ENCODE results near the gene AARSD1. TPM values are rescaled to one million over a fixed set of nuclear protein-coding genes. Genes with fewer than 3 reads are reported as not detected.
"Not testable (repeated sequence)": the region's sequence is repeated elsewhere in the genome, so short reads cannot be mapped to it uniquely, and the experiment has no call there.

Gene AARSD1
- total RNA-seq, 2 experiments from 2014 or later, result 54.3 to 57.5 TPM

DNA sequence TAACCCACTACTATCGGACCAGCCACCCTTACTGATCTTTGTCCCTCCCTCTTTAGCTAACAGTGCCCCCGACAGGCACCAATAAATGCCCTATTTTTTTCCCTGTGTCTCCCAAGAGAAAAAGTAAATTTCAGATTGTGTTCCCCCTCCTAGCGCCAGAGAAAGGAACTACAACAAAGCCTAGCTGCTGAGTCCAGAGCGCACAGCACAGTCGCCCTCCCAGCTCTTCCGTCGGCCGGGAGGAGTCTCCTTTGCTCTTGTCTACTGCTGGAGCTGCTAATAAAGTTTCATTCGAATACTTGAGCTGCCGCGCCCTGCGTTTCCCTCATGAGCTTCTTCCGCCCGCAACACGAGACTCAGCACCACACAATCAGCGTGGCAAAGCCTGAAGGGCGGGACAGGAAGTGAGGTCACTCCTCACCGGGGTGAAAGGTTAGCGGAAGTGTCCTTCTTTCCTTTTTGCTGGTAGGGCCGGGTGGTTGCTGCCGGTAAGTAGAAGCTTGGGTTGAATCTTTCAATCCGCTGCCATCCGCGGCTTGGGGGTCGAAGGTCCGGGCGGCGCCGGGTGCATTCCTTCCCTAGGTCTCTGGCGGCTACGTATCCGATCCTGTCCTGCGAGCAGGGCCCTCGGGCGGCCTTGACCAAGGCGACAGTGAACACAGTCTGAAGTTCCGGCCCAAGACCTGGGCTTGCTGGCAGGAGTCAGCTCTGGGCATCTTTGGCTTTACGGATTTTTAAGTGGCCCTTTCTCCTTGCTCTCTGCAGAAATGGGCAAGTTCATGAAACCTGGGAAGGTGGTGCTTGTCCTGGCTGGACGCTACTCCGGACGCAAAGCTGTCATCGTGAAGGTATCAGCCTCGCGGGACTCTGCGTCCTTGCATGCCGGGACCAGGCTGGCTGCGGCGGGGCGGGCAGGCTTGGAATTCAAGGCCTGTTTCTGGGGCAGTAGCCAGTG is 34.0 kb upstream of the AARSD1 start, which contains the start of gene RPL27:
Gene RPL27 (plus strand): TSS at position 436 of the 955 bp plus-strand sequence. CDS start 332 bp downstream, at position 768.
- intact Hi-C loops (cut with micrococcal nuclease), result loop anchor here (10.0 kb wide), 1 partner anchor 153 kb away; the partner anchor contains the start of gene AOC2
- CTCF ChIA-PET, result interaction anchor here (0.6 to 2.6 kb wide), 29 partner anchors 9 to 420 kb away, joined by 3 to 21 read pairs (median 4); partner anchors contain the start of genes AARSD1, BECN1, IFI35 and PSMC3IP
- TF ChIP-seq, protein P1, sequence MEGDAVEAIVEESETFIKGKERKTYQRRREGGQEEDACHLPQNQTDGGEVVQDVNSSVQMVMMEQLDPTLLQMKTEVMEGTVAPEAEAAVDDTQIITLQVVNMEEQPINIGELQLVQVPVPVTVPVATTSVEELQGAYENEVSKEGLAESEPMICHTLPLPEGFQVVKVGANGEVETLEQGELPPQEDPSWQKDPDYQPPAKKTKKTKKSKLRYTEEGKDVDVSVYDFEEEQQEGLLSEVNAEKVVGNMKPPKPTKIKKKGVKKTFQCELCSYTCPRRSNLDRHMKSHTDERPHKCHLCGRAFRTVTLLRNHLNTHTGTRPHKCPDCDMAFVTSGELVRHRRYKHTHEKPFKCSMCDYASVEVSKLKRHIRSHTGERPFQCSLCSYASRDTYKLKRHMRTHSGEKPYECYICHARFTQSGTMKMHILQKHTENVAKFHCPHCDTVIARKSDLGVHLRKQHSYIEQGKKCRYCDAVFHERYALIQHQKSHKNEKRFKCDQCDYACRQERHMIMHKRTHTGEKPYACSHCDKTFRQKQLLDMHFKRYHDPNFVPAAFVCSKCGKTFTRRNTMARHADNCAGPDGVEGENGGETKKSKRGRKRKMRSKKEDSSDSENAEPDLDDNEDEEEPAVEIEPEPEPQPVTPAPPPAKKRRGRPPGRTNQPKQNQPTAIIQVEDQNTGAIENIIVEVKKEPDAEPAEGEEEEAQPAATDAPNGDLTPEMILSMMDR (IDR thresholded peaks at IDR 0.05), result peak; percentile 85
- Mint-ChIP-seq H3K36me3 (ENCODE audit: low read depth) (peaks cover 47% of the 10 kb centered on the region), H3K27me3 (no peaks in the 10 kb centered on the region), H3K27ac (peak within 1 kb of the TSS; percentile 99), H3K4me3 (peak within 1 kb of the TSS; percentile 96), H3K4me1 (ENCODE audit: low read depth) (peaks cover 25% of the 10 kb centered on the region), H3K9me3 (no peaks in the 10 kb centered on the region)
- peak; percentile 97 for ATAC-seq
- POLR2A ChIA-PET, result interaction anchor here (0.6 to 3.2 kb wide), 31 partner anchors 9 to 363 kb away, joined by 3 to 36 read pairs (median 4); partner anchors contain the start of genes AARSD1, BECN1, BRCA1 and IFI35
- peak; percentile 99 for DNase-seq

DNA sequence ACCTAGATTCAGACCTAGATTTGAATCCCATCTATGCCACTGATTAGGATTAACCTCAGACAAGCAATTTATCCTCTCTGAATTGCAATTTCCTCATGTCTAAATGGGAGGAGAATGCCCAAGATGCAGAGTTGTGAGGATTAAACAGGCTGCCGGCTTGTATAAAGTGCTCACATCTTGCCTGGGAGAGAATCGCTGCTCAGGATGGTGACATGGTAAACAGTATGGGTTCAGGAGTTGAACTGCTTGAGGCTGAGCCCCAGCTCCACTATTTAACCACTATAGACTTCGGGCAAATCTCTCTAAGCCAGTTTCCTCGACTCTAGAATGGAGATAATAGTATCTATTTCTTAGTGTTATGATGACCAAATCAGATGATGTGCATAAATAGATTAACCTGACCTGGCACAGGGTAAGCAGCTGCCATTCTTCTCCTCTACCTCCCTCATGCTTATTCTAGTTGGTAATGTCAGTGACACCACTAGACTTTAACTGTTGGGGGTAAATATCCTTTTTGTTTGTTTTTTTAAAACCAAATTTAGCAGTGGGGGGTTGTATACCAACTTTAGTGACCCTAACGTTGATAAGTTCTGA is 33.2 kb upstream of the AARSD1 start:
- ChIA-PET CTCF (interaction anchor here (0.8 to 2.6 kb wide), 24 partner anchors 10 to 419 kb away, joined by 3 to 21 read pairs (median 5); partner anchors contain the start of genes BECN1, IFI35, PSMC3IP and PSME3), POLR2A (interaction anchor here (0.7 to 3.2 kb wide), 28 partner anchors 10 to 364 kb away, joined by 3 to 36 read pairs (median 6); partner anchors contain the start of genes AARSD1, BECN1, BRCA1 and IFI35)
- Mint-ChIP-seq H3K36me3 (ENCODE audit: low read depth) (peaks cover 46% of the 10 kb centered on the region), H3K4me3 (peak overlapping the region; percentile 96), H3K9me3 (no peaks in the 10 kb centered on the region), H3K27me3 (no peaks in the 10 kb centered on the region), H3K27ac (peak overlapping the region; percentile 99), H3K4me1 (ENCODE audit: low read depth) (peaks cover 24% of the 10 kb centered on the region)
- ATAC-seq, result peak; percentile 2
- intact Hi-C loops (cut with micrococcal nuclease), result loop anchor here (10.0 kb wide), 1 partner anchor 153 kb away; the partner anchor contains the start of gene AOC2
- no peak for DNase-seq
- TF ChIP-seq, protein P1 (IDR thresholded peaks at IDR 0.05), result no peak

- intact Hi-C loops (cut with micrococcal nuclease), result loop anchor here (10.0 kb wide), 1 partner anchor 149 kb away; the partner anchor contains the start of gene AOC2
- H3K4me3 Mint-ChIP-seq; CTCF ChIA-PET; H3K27me3 Mint-ChIP-seq; DNase-seq; H3K4me1 Mint-ChIP-seq (ENCODE audit: low read depth); H3K27ac Mint-ChIP-seq; ATAC-seq; H3K9me3 Mint-ChIP-seq: not testable (repeated sequence)
- peaks cover 37% of the 10 kb centered on the region for H3K36me3 Mint-ChIP-seq (ENCODE audit: low read depth)
- POLR2A ChIA-PET, result interaction anchor here (0.8 kb wide), 1 partner anchor 12 kb away, joined by 3 read pairs; no protein-coding TSS in a partner anchor
These were observed 29.7 kb upstream of the AARSD1 start for GRCh38 chr17:42993913-42994312.

DNA sequence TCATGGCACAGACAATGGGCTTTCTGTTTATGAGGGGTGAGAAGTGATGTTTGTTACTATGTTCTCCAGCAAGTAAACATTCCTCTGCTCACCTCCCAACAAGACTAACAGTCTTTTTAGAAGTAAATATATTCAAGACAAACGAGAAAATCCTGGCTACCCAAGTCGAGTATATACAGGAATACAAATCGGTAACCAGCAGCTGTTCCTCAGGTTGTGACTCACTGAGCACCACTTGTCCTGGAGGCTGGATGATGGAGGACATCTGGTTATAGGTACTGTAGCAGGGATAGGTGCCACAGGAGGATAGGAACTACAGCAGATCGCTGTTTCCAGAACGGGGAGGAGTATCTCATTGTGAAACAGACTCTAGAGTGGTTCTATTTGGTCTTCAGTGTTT is 28.6 kb upstream of the AARSD1 start:
- Mint-ChIP-seq H3K36me3 (ENCODE audit: low read depth) (peaks cover 35% of the 10 kb centered on the region), H3K4me1 (ENCODE audit: low read depth) (peaks cover 8% of the 10 kb centered on the region), H3K4me3 (no peak overlapping the region), H3K9me3 (no peaks in the 10 kb centered on the region), H3K27me3 (no peaks in the 10 kb centered on the region), H3K27ac (peak overlapping the region; percentile 64)
- intact Hi-C loops (cut with micrococcal nuclease), result loop anchor here (10.0 kb wide), 1 partner anchor 148 kb away; the partner anchor contains the start of gene AOC2
- TF ChIP-seq, protein P1 (IDR thresholded peaks at IDR 0.05), result no peak
- ChIA-PET POLR2A (interaction anchor here (0.8 kb wide), 1 partner anchor 11 kb away, joined by 3 read pairs; no protein-coding TSS in a partner anchor), CTCF (no interaction called here)
- ATAC-seq (no peak), DNase-seq (no peak)

DNA sequence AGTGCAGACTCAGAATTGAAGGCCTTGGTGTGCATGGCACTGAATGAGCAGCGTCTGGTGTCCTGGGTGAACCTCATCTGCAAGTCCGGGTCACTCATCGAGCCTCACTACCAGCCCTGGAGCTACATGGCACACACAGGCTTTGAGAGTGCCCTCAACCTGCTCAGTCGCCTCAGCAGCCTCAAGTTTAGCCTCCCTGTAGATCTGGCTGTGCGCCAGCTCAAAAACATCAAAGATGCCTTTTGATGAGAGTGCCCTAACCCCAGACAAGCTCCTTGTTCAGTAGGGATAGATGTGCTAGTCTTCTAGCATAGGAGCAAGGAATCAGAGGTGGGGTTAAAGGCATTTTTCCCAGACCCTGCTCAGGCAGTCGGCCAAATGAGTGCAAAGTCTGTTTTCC is 27.2 kb upstream of the AARSD1 start:
- intact Hi-C loops (cut with micrococcal nuclease), result loop anchor here (10.0 kb wide), 1 partner anchor 147 kb away; the partner anchor contains the start of gene AOC2
- no peak overlapping the region for H3K4me3 Mint-ChIP-seq
- no peaks in the 10 kb centered on the region for H3K4me1 Mint-ChIP-seq (ENCODE audit: low read depth)
- peaks cover 43% of the 10 kb centered on the region for H3K36me3 Mint-ChIP-seq (ENCODE audit: low read depth)
- POLR2A ChIA-PET, result no interaction called here
- TF ChIP-seq, protein P1 (IDR thresholded peaks at IDR 0.05), result no peak
- ATAC-seq (no peak), DNase-seq (no peak)
- H3K9me3 Mint-ChIP-seq, result no peaks in the 10 kb centered on the region
- H3K27me3 Mint-ChIP-seq, result no peaks in the 10 kb centered on the region
- CTCF ChIA-PET, result interaction anchor here (1.2 kb wide), 1 partner anchor 167 kb away, joined by 4 read pairs; the partner anchor contains the start of gene BECN1
- no peak overlapping the region for H3K27ac Mint-ChIP-seq
